Panc1 (cell line): ENCODE measurements around the gene RBX1. TPM values are rescaled to one million over a fixed set of nuclear protein-coding genes. Genes with fewer than 3 reads are reported as not detected.

Source experiments
- ATAC-seq: fragments of 200-7000 bp; cut with Tn5 transposase; 2 replicates; pipeline ENCODE4 v1.9.1; 2020; ENCODE audit warnings: mild to moderate bottlenecking, moderate library complexity
- BruUV-seq: library from RNA; stranded (reverse); fragments of 400-500 nt; replicated peaks from 2 replicates; lab custom pipeline; 2021; lab: Mats Ljungman, UMichigan
- CTCF ChIA-PET: fragments of 300-600 bp; sonication (Branson Sonifier 250); formaldehyde crosslinking; loops from one replicate; lab custom pipeline; 2022; ENCODE audit warnings: antibody characterized with exemption; lab: Charles Lee
- POLR2A ChIA-PET: fragments of 300-600 bp; sonication (Branson Sonifier 250); formaldehyde crosslinking; loops from one replicate; lab custom pipeline; 2022; ENCODE audit warnings: antibody characterized with exemption; lab: Charles Lee
- DNase-seq: peaks from one replicate; pipeline ENCODE4 v3.0.0-alpha.2; 2010; ENCODE audit warnings: low read depth, low spot score
- H3K27ac ChIP-seq: 2 replicates; pipeline ENCODE4 v1.5.1; 2011; ENCODE audit warnings: mild to moderate bottlenecking, low read length, inconsistent platforms
- H3K27me3 ChIP-seq: fragments of 200-500 bp; sonication (Bioruptor generic); 2 replicates; pipeline ENCODE4 v1.6.0; 2014; ENCODE audit warnings: low read length, inconsistent platforms; ENCODE audit not compliant: control insufficient read depth, insufficient read depth
- H3K36me3 ChIP-seq: fragments of 200-500 bp; sonication (Bioruptor generic); 2 replicates; pipeline ENCODE4 v1.5.1; 2014; ENCODE audit warnings: inconsistent platforms, mild to moderate bottlenecking, low read length, moderate library complexity; ENCODE audit not compliant: control insufficient read depth, insufficient read depth
- H3K4me1 ChIP-seq: 2 replicates; pipeline ENCODE4 v1.5.1; 2011; ENCODE audit warnings: inconsistent platforms, mild to moderate bottlenecking, low read length, moderate library complexity; ENCODE audit not compliant: control insufficient read depth, insufficient read depth
- H3K4me3 ChIP-seq, 2 experiments: 2 replicates each; pipeline ENCODE4 v1.5.1; 2011 to 2012; ENCODE audit warnings: low read depth in 2 of 2, low read length in 2 of 2, mild to moderate bottlenecking in 2 of 2, inconsistent platforms in 1 of 2, moderate library complexity in 1 of 2
- H3K9me3 ChIP-seq: fragments of 200-500 bp; sonication (Bioruptor generic); 2 replicates; pipeline ENCODE4 v1.5.1; 2014; ENCODE audit warnings: low read depth, mild to moderate bottlenecking, inconsistent platforms, low read length, moderate library complexity; ENCODE audit not compliant: control insufficient read depth, insufficient read depth
- CTCF ChIP-seq: fragments of 450-650 bp; IDR thresholded peaks from 2 replicates; pipeline ENCODE4 v1.5.1; 2017; ENCODE audit warnings: mild to moderate bottlenecking
- POLR2AphosphoS5 ChIP-seq: IDR thresholded peaks from 2 replicates; pipeline ENCODE4 v1.6.1; 2012; ENCODE audit warnings: mild to moderate bottlenecking, low read depth, low read length, moderate library complexity
- SIN3A ChIP-seq: IDR thresholded peaks from 2 replicates; pipeline ENCODE4 v1.6.1; 2012; ENCODE audit warnings: low read depth, mild to moderate bottlenecking, low read length, moderate library complexity, borderline replicate concordance; ENCODE audit not compliant: insufficient read depth
- TCF7L2 ChIP-seq: IDR thresholded peaks from 2 replicates; pipeline ENCODE4 v1.6.1; 2011; ENCODE audit warnings: mild to moderate bottlenecking, low read depth, low read length, inconsistent platforms
- in situ Hi-C: cut with HindIII; loops from 2 replicates; pipeline ENCODE4 v1.10.0; 2016; ENCODE audit warnings: low sequenced_read_pairs, low pct_unique_long_range_greater_than_20kb
- intact Hi-C: fragments of 100-400 bp; cut with micrococcal nuclease; formaldehyde crosslinking; loops from one replicate; pipeline ENCODE4 v1.10.0; 2022; ENCODE audit not compliant: unreplicated experiment
- total RNA-seq: library from RNA; stranded (reverse); gene quantifications from one replicate; pipeline ENCODE4 v1.2.1, GENCODE V29; 2021; ENCODE audit not compliant: unreplicated experiment
- TF ChIP-seq, protein P1 (sequence below), 2 experiments: IDR thresholded peaks; 2 replicates each; pipeline ENCODE4 v1.6.1; 2011 to 2012; ENCODE audit warnings: low read depth in 2 of 2, control low read depth in 1 of 2, low read length in 1 of 2, mild to moderate bottlenecking in 1 of 2, moderate library complexity in 1 of 2; ENCODE audit not compliant: insufficient read depth in 1 of 2

The RBX1 gene
- total RNA-seq, 1 experiment from 2014 or later: 50.7 TPM

DNA sequence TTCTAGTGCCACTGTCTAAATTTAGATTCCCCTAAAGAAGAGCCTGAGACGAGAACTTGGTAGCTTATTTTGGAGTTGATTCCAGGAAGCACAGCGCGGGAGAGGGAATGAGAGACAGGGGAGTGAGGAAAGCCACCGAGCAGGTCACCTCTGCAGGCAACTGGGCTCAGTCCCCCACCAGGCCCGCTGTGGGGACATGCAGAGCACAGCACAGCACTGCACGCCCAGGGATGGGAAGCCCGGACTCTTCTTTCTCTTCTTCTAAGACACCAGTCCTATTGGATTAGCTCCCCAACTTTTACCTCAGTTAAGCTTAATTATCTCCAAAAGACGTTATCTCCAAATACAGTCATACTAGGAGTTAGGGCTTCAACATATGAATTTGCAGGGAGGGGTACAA is 28.7 kb downstream of the RBX1 start:
- no TSS peak for BruUV-seq
- DNase-seq: no peak
- Histone ChIP-seq H3K9me3 (no peaks in the 10 kb centered on the region), H3K4me3 (no peak overlapping the region), H3K27me3 (no peaks in the 10 kb centered on the region), H3K36me3 (no peaks in the 10 kb centered on the region), H3K27ac (no peak overlapping the region), H3K4me1 (no peaks in the 10 kb centered on the region)
- ChIA-PET CTCF (no interaction called here), POLR2A (interaction anchor here (0.6 kb wide), 2 partner anchors 8 to 130 kb away, joined by 3 to 4 read pairs; no protein-coding TSS in a partner anchor)
- intact Hi-C loops: no loop called here
- no peak for ATAC-seq
- TF ChIP-seq POLR2AphosphoS5 (no peak), CTCF (no peak), SIN3A (no peak), TCF7L2 (no peak)
- TF ChIP-seq, protein P1, sequence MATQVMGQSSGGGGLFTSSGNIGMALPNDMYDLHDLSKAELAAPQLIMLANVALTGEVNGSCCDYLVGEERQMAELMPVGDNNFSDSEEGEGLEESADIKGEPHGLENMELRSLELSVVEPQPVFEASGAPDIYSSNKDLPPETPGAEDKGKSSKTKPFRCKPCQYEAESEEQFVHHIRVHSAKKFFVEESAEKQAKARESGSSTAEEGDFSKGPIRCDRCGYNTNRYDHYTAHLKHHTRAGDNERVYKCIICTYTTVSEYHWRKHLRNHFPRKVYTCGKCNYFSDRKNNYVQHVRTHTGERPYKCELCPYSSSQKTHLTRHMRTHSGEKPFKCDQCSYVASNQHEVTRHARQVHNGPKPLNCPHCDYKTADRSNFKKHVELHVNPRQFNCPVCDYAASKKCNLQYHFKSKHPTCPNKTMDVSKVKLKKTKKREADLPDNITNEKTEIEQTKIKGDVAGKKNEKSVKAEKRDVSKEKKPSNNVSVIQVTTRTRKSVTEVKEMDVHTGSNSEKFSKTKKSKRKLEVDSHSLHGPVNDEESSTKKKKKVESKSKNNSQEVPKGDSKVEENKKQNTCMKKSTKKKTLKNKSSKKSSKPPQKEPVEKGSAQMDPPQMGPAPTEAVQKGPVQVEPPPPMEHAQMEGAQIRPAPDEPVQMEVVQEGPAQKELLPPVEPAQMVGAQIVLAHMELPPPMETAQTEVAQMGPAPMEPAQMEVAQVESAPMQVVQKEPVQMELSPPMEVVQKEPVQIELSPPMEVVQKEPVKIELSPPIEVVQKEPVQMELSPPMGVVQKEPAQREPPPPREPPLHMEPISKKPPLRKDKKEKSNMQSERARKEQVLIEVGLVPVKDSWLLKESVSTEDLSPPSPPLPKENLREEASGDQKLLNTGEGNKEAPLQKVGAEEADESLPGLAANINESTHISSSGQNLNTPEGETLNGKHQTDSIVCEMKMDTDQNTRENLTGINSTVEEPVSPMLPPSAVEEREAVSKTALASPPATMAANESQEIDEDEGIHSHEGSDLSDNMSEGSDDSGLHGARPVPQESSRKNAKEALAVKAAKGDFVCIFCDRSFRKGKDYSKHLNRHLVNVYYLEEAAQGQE (IDR thresholded peaks at IDR 0.05; ENCODE audit: insufficient read depth in 1 of 2, low read depth in 2 of 2, low read length in 1 of 2): no peak
- in situ Hi-C loops: no loop called here

- Histone ChIP-seq H3K36me3 (no peaks in the 10 kb centered on the region), H3K4me1 (no peaks in the 10 kb centered on the region), H3K4me3 (no peak overlapping the region), H3K9me3 (no peaks in the 10 kb centered on the region), H3K27me3 (no peaks in the 10 kb centered on the region), H3K27ac (no peak overlapping the region)
- ChIA-PET CTCF (interaction anchor here (0.7 kb wide), 1 partner anchor 10 kb away, joined by 4 read pairs; no protein-coding TSS in a partner anchor), POLR2A (interaction anchor here (0.5 kb wide), 1 partner anchor 9 kb away, joined by 7 read pairs; no protein-coding TSS in a partner anchor)
- intact Hi-C loops: no loop called here
- in situ Hi-C loops: no loop called here
- BruUV-seq: no TSS peak
- no peak for DNase-seq
- no peak for TF ChIP-seq CTCF
- TF ChIP-seq SIN3A: no peak
- TF ChIP-seq, protein P1 (IDR thresholded peaks at IDR 0.05; ENCODE audit: insufficient read depth in 1 of 2, low read depth in 2 of 2, low read length in 1 of 2): no peak
- no peak for TF ChIP-seq POLR2AphosphoS5
- TF ChIP-seq TCF7L2: no peak
- peak; percentile 34; the same call in 1 of the 2 replicates for ATAC-seq
These were observed 31.6 kb downstream of the RBX1 start for GRCh38 chr22:40982482-40983385.
